DOHH2 (cell line): ENCODE measurements around the gene WWOX.

Experiments used
- H3F3A ChIP-seq: fragments of 200-600 bp; sonication (generic), shearing (Covaris generic); 2 replicates; pipeline ENCODE4 v1.6.0; 2016; ENCODE audit warnings: antibody characterized with exemption, mild to moderate bottlenecking; ENCODE audit not compliant: control insufficient read depth, insufficient read depth
- H3K27ac ChIP-seq: fragments of 200-600 bp; sonication (generic); 2 replicates; pipeline ENCODE4 v1.5.1; 2014; ENCODE audit warnings: low read depth, mild to moderate bottlenecking, low read length, moderate library complexity
- H3K27me3 ChIP-seq: fragments of 200-600 bp; sonication (generic); 2 replicates; pipeline ENCODE4 v1.6.1; 2014; ENCODE audit warnings: mild to moderate bottlenecking, low read length, mixed read lengths; ENCODE audit not compliant: control insufficient read depth
- H3K36me3 ChIP-seq: fragments of 200-600 bp; sonication (generic); 2 replicates; pipeline ENCODE4 v1.6.1; 2014; ENCODE audit warnings: mild to moderate bottlenecking, low read length, moderate library complexity, mixed read lengths; ENCODE audit not compliant: control insufficient read depth
- H3K4me1 ChIP-seq: fragments of 200-600 bp; sonication (generic); 2 replicates; pipeline ENCODE4 v1.6.1; 2014; ENCODE audit warnings: mild to moderate bottlenecking, low read length, mixed read lengths; ENCODE audit not compliant: control insufficient read depth
- H3K4me2 ChIP-seq: fragments of 200-600 bp; sonication (generic); 2 replicates; pipeline ENCODE4 v1.6.0; 2014; ENCODE audit warnings: mild to moderate bottlenecking, low read length, moderate library complexity
- H3K4me3 ChIP-seq: fragments of 200-600 bp; sonication (generic); 2 replicates; pipeline ENCODE4 v1.5.1; 2014; ENCODE audit warnings: mild to moderate bottlenecking, low read length, mixed read lengths
- H3K79me2 ChIP-seq: fragments of 200-600 bp; sonication (generic); 2 replicates; pipeline ENCODE4 v1.6.1; 2014; ENCODE audit warnings: mild to moderate bottlenecking, low read length, mixed read lengths; ENCODE audit not compliant: control insufficient read depth
- H3K9me2 ChIP-seq: fragments of 200-600 bp; sonication (generic); replicated peaks from 2 replicates; pipeline ENCODE4 v1.6.1; 2014; ENCODE audit warnings: mild to moderate bottlenecking, low read length, mixed read lengths; ENCODE audit not compliant: control insufficient read depth
- H3K9me3 ChIP-seq: fragments of 200-600 bp; sonication (generic); 2 replicates; pipeline ENCODE4 v1.6.1; 2014; ENCODE audit warnings: antibody characterized with exemption, low read length, mixed read lengths; ENCODE audit not compliant: control insufficient read depth, insufficient read depth
- H4K20me1 ChIP-seq: fragments of 200-600 bp; sonication (generic); 2 replicates; pipeline ENCODE4 v1.6.0; 2014; ENCODE audit warnings: low read depth, mild to moderate bottlenecking, antibody characterized with exemption, low read length, moderate library complexity; ENCODE audit not compliant: control insufficient read depth, insufficient read depth
- EZH2phosphoT487 ChIP-seq: fragments of 200-600 bp; sonication (generic); IDR thresholded peaks from 2 replicates; pipeline ENCODE4 v1.6.1; 2017; ENCODE audit warnings: borderline replicate concordance, mild to moderate bottlenecking, antibody characterized with exemption, low read length, moderate library complexity, mixed read lengths
- TF ChIP-seq, protein P1 (sequence below): fragments of 200-600 bp; sonication (generic); IDR thresholded peaks from one replicate; pipeline ENCODE4 v1.5.1; 2014; ENCODE audit warnings: antibody characterized with exemption, mild to moderate bottlenecking, low read depth, low read length; ENCODE audit not compliant: poor library complexity, severe bottlenecking

The WWOX gene

GRCh38 chr16:78284957-78285434, 185.5 kb downstream of the WWOX start:
- no peaks in the 10 kb centered on the region for H3K79me2 ChIP-seq
- H3K4me2 ChIP-seq, result no peak overlapping the region
- H3K36me3 ChIP-seq, result no peaks in the 10 kb centered on the region
- H3K27ac ChIP-seq, result no peak overlapping the region
- no peaks in the 10 kb centered on the region for H3K9me3 ChIP-seq
- no peak for TF ChIP-seq EZH2phosphoT487
- TF ChIP-seq, protein P1, sequence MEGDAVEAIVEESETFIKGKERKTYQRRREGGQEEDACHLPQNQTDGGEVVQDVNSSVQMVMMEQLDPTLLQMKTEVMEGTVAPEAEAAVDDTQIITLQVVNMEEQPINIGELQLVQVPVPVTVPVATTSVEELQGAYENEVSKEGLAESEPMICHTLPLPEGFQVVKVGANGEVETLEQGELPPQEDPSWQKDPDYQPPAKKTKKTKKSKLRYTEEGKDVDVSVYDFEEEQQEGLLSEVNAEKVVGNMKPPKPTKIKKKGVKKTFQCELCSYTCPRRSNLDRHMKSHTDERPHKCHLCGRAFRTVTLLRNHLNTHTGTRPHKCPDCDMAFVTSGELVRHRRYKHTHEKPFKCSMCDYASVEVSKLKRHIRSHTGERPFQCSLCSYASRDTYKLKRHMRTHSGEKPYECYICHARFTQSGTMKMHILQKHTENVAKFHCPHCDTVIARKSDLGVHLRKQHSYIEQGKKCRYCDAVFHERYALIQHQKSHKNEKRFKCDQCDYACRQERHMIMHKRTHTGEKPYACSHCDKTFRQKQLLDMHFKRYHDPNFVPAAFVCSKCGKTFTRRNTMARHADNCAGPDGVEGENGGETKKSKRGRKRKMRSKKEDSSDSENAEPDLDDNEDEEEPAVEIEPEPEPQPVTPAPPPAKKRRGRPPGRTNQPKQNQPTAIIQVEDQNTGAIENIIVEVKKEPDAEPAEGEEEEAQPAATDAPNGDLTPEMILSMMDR, result no peak
- H3F3A ChIP-seq, result no peaks in the 10 kb centered on the region
- no peaks in the 10 kb centered on the region for H3K4me1 ChIP-seq
- H3K4me3 ChIP-seq, result no peak overlapping the region
- H3K27me3 ChIP-seq, result no peaks in the 10 kb centered on the region
- H4K20me1 ChIP-seq, result no peaks in the 10 kb centered on the region
- no peaks in the 10 kb centered on the region for H3K9me2 ChIP-seq

DNA sequence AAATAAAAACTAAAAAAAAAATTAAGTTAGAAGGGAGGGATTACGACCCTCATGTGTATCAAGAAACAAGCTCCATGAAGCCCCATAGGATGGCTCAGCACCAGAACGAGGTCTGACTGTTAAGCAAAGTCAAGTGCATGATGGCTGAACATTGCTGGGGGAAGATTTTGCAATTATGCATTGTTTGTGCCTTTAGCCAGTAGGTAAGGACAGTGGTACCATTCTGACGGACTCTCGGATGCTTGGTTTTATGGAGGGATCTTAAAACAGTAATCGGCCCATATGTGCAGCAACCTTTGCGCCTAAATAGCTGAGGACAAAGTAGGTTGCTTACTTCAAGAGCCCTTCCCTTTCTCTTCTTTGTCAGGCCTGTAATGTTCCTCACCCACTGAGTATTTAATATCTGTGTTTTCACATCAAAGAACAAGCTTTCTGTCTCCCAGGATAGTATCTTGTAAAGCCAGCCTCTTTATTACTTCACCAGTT, 186.0 kb downstream of the WWOX start:
- Histone ChIP-seq H3F3A (no peaks in the 10 kb centered on the region), H3K27ac (no peak overlapping the region), H3K4me3 (no peak overlapping the region), H3K27me3 (no peaks in the 10 kb centered on the region), H3K4me2 (no peak overlapping the region), H3K36me3 (no peaks in the 10 kb centered on the region), H3K79me2 (no peaks in the 10 kb centered on the region), H4K20me1 (no peaks in the 10 kb centered on the region), H3K9me3 (no peaks in the 10 kb centered on the region), H3K4me1 (no peaks in the 10 kb centered on the region), H3K9me2 (no peaks in the 10 kb centered on the region)
- TF ChIP-seq, protein P1, result no peak
- TF ChIP-seq EZH2phosphoT487, result no peak

GRCh38 chr16:78286065-78286464, 186.6 kb downstream of the WWOX start:
- H4K20me1 ChIP-seq, result no peaks in the 10 kb centered on the region
- no peaks in the 10 kb centered on the region for H3K4me1 ChIP-seq
- H3K9me3 ChIP-seq, result no peaks in the 10 kb centered on the region
- no peak overlapping the region for H3K27ac ChIP-seq
- no peaks in the 10 kb centered on the region for H3K27me3 ChIP-seq
- H3K4me3 ChIP-seq, result no peak overlapping the region
- TF ChIP-seq, protein P1, result no peak
- TF ChIP-seq EZH2phosphoT487, result no peak
- H3K4me2 ChIP-seq, result no peak overlapping the region
- H3K79me2 ChIP-seq, result no peaks in the 10 kb centered on the region
- no peaks in the 10 kb centered on the region for H3K9me2 ChIP-seq
- no peaks in the 10 kb centered on the region for H3F3A ChIP-seq
- H3K36me3 ChIP-seq, result no peaks in the 10 kb centered on the region
